Astrocyte of the cerebellum (primary cell): ENCODE data around the gene RAB4B.
"Not testable (repeated sequence)": the region's sequence is repeated elsewhere in the genome, so short reads cannot be mapped to it uniquely, and the experiment has no call there.

Source experiments
- DNase-seq: peaks from one replicate; pipeline ENCODE4 v3.0.0-alpha.2; 2011; ENCODE audit warnings: low read depth
- H3K4me3 ChIP-seq: 2 replicates; pipeline ENCODE4 v1.5.1; 2011; ENCODE audit warnings: mild to moderate bottlenecking, low read depth, low read length, moderate library complexity
- in situ Hi-C: cut with HindIII; loops from 2 replicates; pipeline ENCODE4 v1.10.0; 2017; ENCODE audit warnings: low sequenced_read_pairs
- TF ChIP-seq, protein P1 (sequence below): IDR thresholded peaks from 2 replicates; pipeline ENCODE4 v1.5.1; 2012; ENCODE audit warnings: low read length, low read depth, moderate library complexity, mild to moderate bottlenecking; ENCODE audit errors: missing control alignments

The RAB4B gene

DNA sequence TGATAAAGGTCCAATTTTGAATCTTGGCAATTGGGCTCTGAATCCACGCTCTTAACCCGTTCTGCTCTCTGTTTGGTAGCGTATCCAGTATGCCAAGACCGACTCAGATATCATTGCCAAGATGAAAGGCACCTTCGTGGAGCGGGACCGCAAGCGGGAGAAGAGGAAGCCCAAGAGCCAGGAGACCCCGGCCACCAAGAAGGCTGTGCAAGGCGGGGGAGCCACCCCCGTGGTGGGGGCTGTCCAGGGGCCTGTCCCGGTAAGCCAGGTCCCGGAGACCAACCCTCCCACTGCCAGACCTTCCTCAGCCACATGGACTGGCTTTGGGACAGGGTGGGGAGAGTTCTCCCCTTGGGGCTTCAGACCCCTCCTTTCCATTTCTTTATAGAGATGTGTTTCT is 18.7 kb upstream of the RAB4B start:
- in situ Hi-C loops, result no loop called here
- TF ChIP-seq, protein P1, sequence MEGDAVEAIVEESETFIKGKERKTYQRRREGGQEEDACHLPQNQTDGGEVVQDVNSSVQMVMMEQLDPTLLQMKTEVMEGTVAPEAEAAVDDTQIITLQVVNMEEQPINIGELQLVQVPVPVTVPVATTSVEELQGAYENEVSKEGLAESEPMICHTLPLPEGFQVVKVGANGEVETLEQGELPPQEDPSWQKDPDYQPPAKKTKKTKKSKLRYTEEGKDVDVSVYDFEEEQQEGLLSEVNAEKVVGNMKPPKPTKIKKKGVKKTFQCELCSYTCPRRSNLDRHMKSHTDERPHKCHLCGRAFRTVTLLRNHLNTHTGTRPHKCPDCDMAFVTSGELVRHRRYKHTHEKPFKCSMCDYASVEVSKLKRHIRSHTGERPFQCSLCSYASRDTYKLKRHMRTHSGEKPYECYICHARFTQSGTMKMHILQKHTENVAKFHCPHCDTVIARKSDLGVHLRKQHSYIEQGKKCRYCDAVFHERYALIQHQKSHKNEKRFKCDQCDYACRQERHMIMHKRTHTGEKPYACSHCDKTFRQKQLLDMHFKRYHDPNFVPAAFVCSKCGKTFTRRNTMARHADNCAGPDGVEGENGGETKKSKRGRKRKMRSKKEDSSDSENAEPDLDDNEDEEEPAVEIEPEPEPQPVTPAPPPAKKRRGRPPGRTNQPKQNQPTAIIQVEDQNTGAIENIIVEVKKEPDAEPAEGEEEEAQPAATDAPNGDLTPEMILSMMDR, result no peak

DNA sequence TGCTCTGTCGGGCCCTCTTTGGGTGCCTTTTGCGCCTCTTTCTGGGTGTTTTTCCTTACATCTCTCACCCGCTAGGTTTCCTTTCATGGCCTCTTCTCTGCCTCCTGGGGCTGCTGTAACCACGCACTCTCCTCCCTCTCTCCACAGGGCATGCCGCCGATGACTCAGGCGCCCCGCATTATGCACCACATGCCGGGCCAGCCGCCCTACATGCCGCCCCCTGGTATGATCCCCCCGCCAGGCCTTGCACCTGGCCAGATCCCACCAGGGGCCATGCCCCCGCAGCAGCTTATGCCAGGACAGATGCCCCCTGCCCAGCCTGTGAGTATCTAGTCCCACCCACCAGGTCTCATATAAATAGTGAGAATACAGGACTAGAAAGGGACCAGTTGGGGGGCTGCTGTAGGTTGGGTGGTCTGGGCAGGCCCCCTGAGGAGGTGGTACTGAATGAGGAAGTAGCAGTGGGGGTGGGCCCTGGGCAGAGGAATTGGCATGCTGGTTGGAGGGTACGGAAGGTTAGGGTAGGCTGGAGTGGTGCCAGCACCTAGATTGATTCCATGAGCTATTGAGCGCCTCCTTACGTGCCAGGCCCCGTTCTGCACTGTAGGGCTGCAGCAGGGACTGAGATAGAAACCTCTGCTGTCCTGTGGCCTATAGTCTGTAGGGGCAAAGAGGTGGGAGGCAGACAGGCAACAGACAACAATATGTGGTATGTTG is 15.1 kb upstream of the RAB4B start:
- DNase-seq, result no peak
- in situ Hi-C loops, result no loop called here
- TF ChIP-seq, protein P1, result no peak
- no peak overlapping the region for H3K4me3 ChIP-seq

More for the DNA sequence above, 18.7 kb upstream of the RAB4B start:
- no peak for DNase-seq
- no peak overlapping the region for H3K4me3 ChIP-seq

DNA sequence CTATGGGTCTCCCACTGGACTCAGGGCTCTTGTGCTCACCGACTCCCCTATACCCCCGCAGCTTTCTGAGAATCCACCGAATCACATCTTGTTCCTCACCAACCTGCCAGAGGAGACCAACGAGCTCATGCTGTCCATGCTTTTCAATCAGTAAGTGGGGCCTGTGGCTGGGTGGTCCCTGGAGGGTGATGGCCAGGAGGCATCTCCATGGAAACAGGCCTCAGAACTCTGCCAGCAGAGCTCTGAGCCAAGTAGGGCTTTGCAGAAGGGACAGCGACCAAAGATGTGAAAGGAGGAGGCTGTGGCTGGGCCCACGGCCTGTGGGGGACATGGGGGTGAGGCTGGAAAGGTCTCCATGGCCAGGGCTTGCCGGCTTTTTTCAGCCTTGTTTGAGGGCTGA is 14.5 kb upstream of the RAB4B start:
- DNase-seq, result no peak
- in situ Hi-C loops, result no loop called here
- TF ChIP-seq, protein P1, result no peak
- H3K4me3 ChIP-seq, result no peak overlapping the region

DNA sequence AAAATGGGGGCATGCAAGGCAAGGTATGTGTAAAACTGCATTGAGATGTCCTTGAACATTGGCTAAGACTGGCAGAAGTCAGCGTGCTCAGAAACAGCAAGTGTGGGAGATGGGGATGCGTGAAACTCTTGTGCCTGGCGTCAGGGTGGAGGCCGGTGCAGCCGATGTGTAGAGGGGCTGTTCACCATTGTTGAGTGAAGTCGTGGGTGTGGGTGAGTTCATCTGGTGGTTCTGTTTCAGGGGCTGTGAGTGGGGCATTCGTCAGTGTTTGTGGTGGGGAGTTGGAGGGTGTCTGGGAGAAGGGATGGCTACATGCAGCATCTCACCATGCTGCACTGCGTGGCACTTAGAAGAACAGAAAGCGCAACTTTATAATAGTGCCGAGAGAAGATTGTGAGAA is 14.1 kb upstream of the RAB4B start:
- TF ChIP-seq, protein P1, result no peak
- no peak for DNase-seq
- in situ Hi-C loops, result no loop called here
- H3K4me3 ChIP-seq, result no peak overlapping the region

DNA sequence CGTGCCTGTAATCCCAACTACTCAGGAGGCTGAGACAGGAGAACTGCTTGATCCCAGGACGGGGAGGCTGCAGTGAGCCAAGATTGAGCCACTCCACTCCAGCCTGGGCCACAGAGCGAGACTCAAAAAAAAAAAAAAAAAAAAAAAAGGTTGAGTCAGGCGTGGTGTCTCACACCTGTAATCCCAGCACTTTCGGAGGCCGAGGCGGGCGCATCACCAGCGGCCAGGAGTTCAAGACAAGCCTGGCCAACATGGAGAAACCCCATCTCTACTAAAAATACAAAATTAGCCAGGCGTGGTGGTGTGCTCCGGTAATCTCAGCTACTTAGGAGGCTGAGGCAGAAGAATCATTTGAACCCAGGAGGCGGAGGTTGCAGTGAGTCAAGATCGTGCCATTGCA is 11.7 kb upstream of the RAB4B start:
- in situ Hi-C loops, DNase-seq, H3K4me3 ChIP-seq: not testable (repeated sequence)

DNA sequence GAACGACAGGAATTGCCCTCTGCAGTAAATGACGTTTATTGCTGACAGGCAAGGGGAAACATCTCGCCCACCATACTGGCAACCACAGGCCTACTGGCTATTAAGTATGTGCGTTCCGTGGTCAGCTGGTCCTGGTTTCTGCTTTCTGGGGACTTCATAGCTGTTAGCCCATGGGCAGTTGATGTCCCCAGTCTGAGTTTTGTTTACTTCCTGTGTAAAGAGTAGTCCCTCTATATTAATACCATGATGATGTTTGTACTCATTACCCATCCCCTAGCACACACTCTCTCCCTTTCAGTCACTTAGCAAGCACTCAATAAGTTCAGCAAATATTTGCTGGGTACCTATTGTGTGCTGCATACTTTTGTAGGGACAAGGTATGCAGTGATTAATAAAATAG is 9.2 kb upstream of the RAB4B start:
- TF ChIP-seq, protein P1, result no peak
- H3K4me3 ChIP-seq, result no peak overlapping the region
- in situ Hi-C loops, result no loop called here
- no peak for DNase-seq

DNA sequence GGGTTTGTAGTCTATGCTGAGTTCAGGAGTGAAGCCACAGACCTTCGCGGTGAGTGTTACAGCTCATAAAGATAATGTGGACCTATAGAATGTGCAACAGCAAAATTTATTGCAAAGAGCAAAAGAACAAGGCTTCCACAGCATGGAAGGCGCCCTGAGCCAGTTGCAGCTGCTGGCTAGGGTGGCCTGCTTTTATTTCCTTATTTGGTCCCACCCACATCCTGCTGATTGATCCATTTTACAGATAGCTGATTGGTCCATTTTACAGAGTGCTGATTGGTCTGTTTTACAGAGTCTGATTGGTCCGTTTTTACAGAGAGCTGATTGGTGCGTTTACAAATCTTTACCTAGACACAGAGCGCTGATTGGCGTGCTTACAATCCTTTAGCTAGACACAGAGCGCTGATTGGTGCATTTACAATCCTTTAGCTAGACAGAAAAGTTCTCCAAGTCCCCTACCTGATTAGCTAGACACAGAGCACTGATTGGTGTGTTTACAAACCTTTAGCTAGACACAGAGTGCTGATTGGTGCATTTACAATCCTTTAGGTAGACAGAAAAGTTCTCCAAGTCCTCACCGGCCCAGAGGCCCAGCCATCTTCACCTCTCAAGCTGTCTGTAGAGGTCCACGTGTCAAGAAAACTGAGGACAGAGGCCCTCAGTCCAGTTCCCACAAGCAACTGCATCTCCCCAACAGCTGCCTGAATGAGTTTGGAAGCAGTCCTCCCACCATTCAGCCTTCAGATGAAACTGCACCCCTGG is 6.8 kb upstream of the RAB4B start:
- in situ Hi-C loops, H3K4me3 ChIP-seq, DNase-seq: not testable (repeated sequence)
